Right lobe of liver (tissue), 6 donors: ENCODE results near the gene MCTP1. TPM values are rescaled to one million over a fixed set of nuclear protein-coding genes. Genes with fewer than 3 reads are reported as not detected.

Experiments used
- ATAC-seq, 4 donors: fragments of 200-7000 bp; cut with Tn5 transposase; one replicate each; pipeline ENCODE4 v1.9.1; 2020; ENCODE audit warnings: mild to moderate bottlenecking in 4 of 4, moderate library complexity in 4 of 4
- DNase-seq, 3 donors: peaks; one replicate each; pipeline ENCODE4 v3.0.0-alpha.2; 2020
- H3K27ac ChIP-seq, 3 donors: fragments of 200-600 bp; one replicate each; pipeline ENCODE4 v1.8.0; 2022
- H3K27me3 ChIP-seq, 2 donors: fragments of 200-600 bp; one replicate each; pipeline ENCODE4 v1.8.0; 2022
- H3K36me3 ChIP-seq, 4 donors: fragments of 200-600 bp; sonication (generic) in 1 of 4; one replicate each; pipeline versions ENCODE4 v1.5.1 to v1.8.0; 2017 to 2022; ENCODE audit warnings: control low read depth in 1 of 4
- H3K4me1 ChIP-seq, 4 donors: fragments of 200-600 bp; sonication (generic) in 1 of 4; one replicate each; pipeline versions ENCODE4 v1.5.1 to v1.8.0; 2017 to 2022; ENCODE audit warnings: control low read depth in 1 of 4
- H3K4me3 ChIP-seq, 3 donors: fragments of 200-600 bp; one replicate each; pipeline ENCODE4 v1.8.0; 2022
- H3K9me3 ChIP-seq, 4 donors: fragments of 200-600 bp; sonication (generic) in 1 of 4; one replicate each; pipeline versions ENCODE4 v1.5.1 to v1.8.0; 2017 to 2022; ENCODE audit warnings: control low read depth in 1 of 4
- POLR2A ChIP-seq: fragments of 450-650 bp; IDR thresholded peaks from one replicate; pipeline ENCODE4 v1.6.1; 2017; ENCODE audit warnings: antibody characterized with exemption, mild to moderate bottlenecking
- WGBS: methylation state at CpG from one replicate; pipeline ENCODE4 v1.1.6; 2018; ENCODE audit warnings: low coverage, low lambda C conversion rate; ENCODE audit not compliant: insufficient coverage; ENCODE audit errors: missing lambda C conversion rate; 5-methylcytosine and 5-hydroxymethylcytosine counted together
- intact Hi-C, 2 donors: fragments of 100-400 bp; cut with DNase I; formaldehyde crosslinking; loops; one replicate each; pipeline versions ENCODE4 v1.11.2 to v1.14.1; 2022
- total RNA-seq, 6 experiments: library from RNA; depleted of rRNA in 2 of 6; stranded (reverse); fragments of >200 nt in 2 of 6; fragmentation: NEBNext Ultra II Directional in 3 of 6; extraction: Animal tissue kit (Norgen Biotek cat#: 25700) in 3 of 6; gene quantifications; one replicate each; pipeline versions ENCODE4 v1.1.0 to v1.2.4, GENCODE V29; 2016 to 2023
- TF ChIP-seq, protein P1 (sequence below), 4 donors: fragments of 200-600 bp in 3 of 4; fragments of 450-650 bp in 1 of 4; IDR thresholded peaks; one replicate each; pipeline versions ENCODE4 v1.5.1 to v1.8.0; 2016 to 2022; ENCODE audit warnings: antibody characterized with exemption in 4 of 4, mild to moderate bottlenecking in 2 of 4
- donor health status: DM: no; HTN: yes; CAD: no.
- donor health status: DM: no; HTN: no; CAD: no.
- donor health status: DM: no; HTN: no; CAD: no.
- donor health status: DM: no; HTN: yes; CAD: no.
- donor health status: DM: no; HTN: yes; CAD: no.

MCTP1 gene
- total RNA-seq, 6 experiments from 2014 or later, result 1.2 to 5.9 (median 3.5) TPM

DNA sequence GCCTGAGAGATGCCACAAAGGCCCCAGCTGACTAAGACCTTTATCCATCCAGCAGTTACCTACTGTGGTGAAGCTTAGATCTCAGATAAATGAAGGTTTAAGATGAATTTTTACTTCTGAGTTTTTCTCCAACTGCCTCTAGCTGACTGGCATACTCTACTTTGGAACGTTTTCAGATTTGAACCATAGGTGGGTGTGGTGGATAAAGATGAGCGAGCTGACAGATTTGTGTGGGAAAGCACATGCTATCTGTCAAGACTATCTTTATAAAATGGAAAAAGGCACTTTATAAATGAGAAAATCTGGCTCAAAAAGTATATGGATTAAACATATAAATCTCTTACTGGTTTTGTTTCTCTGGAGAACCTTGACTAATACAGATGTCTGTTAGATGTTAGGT, 160.8 kb downstream of the MCTP1 start:
- ATAC-seq (no peak), DNase-seq (no peak)
- TF ChIP-seq, protein P1, sequence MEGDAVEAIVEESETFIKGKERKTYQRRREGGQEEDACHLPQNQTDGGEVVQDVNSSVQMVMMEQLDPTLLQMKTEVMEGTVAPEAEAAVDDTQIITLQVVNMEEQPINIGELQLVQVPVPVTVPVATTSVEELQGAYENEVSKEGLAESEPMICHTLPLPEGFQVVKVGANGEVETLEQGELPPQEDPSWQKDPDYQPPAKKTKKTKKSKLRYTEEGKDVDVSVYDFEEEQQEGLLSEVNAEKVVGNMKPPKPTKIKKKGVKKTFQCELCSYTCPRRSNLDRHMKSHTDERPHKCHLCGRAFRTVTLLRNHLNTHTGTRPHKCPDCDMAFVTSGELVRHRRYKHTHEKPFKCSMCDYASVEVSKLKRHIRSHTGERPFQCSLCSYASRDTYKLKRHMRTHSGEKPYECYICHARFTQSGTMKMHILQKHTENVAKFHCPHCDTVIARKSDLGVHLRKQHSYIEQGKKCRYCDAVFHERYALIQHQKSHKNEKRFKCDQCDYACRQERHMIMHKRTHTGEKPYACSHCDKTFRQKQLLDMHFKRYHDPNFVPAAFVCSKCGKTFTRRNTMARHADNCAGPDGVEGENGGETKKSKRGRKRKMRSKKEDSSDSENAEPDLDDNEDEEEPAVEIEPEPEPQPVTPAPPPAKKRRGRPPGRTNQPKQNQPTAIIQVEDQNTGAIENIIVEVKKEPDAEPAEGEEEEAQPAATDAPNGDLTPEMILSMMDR (IDR thresholded peaks at IDR 0.05), result no peak
- no peak for TF ChIP-seq POLR2A
- no peak overlapping the region for H3K4me3 ChIP-seq
- no peaks in the 10 kb centered on the region for H3K27me3 ChIP-seq
- no peaks in the 10 kb centered on the region for H3K9me3 ChIP-seq
- no peaks in the 10 kb centered on the region for H3K4me1 ChIP-seq
- no peaks in the 10 kb centered on the region for H3K36me3 ChIP-seq
- WGBS, result 67% methylated on average over 2 of the region's 2 CpGs
- intact Hi-C loops, result no loop called here
- H3K27ac ChIP-seq, result no peak overlapping the region

DNA sequence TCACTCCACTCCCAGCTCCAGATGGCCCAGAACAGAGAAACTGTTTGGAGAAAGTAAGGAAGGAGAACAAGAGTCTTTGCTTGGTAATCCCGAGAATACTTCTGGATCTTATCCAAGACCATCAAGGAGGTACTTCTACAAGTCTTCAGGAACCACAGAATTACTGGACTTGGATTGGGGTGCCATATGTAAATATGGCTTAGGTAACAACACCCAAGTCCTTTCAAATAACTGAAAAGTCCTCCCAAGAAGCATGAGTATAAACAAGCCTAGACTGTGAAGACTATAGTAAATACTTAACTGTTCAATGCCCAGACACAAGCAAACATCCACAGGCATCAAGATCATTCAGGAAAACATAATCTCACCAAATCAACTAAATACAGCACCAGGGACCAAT, 170.0 kb downstream of the MCTP1 start:
- H3K27ac ChIP-seq, result no peak overlapping the region
- no peaks in the 10 kb centered on the region for H3K27me3 ChIP-seq
- DNase-seq (no peak), ATAC-seq (no peak)
- no peaks in the 10 kb centered on the region for H3K36me3 ChIP-seq
- intact Hi-C loops, result no loop called here
- 29% methylated on average over 1 of the region's 1 CpG for WGBS
- H3K9me3 ChIP-seq, result no peaks in the 10 kb centered on the region
- TF ChIP-seq, protein P1 (IDR thresholded peaks at IDR 0.05), result no peak
- TF ChIP-seq POLR2A, result no peak
- no peak overlapping the region for H3K4me3 ChIP-seq
- H3K4me1 ChIP-seq, result no peaks in the 10 kb centered on the region

DNA sequence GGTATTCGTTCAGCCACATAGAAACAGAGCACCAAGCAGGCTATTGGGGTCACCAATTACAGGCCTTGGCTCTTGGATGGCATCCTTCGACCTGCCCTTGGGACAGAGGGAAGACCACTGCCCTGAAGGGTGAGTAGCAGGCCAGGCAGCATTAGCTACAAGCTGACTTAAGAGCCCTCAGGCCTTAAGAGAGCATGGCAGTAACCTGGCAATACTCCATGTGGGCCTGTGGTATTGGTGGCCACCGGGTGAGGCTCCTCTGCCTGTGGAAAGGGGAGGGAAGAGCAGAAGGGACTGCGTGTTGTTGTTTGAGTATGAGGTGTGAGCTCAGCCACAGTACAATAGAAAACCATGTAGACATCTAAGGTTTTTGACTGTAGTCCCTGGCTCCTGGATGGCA, 170.6 kb downstream of the MCTP1 start:
- intact Hi-C loops, result no loop called here
- no peak for TF ChIP-seq POLR2A
- TF ChIP-seq, protein P1 (IDR thresholded peaks at IDR 0.05), result no peak
- H3K27ac ChIP-seq, result no peak overlapping the region
- H3K36me3 ChIP-seq, result no peaks in the 10 kb centered on the region
- no peak for ATAC-seq
- WGBS, result 43% methylated on average over 1 of the region's 4 CpGs
- no peak for DNase-seq
- H3K4me3 ChIP-seq, result no peak overlapping the region
- no peaks in the 10 kb centered on the region for H3K4me1 ChIP-seq
- no peaks in the 10 kb centered on the region for H3K9me3 ChIP-seq
- no peaks in the 10 kb centered on the region for H3K27me3 ChIP-seq

DNA sequence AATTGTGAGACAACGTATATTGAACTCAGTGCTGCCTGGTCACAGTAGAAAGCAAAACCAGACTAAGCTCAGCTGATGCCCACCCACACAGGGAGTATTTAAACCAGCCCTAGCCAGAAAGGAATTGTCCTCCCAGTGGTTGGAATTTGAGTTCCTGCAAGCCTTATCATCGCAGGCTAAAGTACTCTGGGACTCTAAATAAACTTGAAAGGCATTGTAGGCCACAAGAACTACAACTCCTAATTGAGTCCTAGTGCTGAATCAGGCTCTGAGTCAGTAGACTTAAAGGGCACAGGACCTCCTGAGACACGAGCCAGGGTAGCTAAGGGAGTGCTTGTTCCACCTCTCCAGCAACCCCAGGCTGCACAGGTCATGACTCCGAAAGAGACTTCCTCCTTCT, 171.4 kb downstream of the MCTP1 start:
- H3K36me3 ChIP-seq, result no peaks in the 10 kb centered on the region
- no peak for TF ChIP-seq POLR2A
- TF ChIP-seq, protein P1 (IDR thresholded peaks at IDR 0.05), result no peak
- no peak overlapping the region for H3K4me3 ChIP-seq
- H3K9me3 ChIP-seq, result no peaks in the 10 kb centered on the region
- H3K27ac ChIP-seq, result no peak overlapping the region
- no peaks in the 10 kb centered on the region for H3K4me1 ChIP-seq
- 27% methylated on average over 1 of the region's 4 CpGs for WGBS
- DNase-seq (no peak), ATAC-seq (no peak)
- intact Hi-C loops, result no loop called here
- H3K27me3 ChIP-seq, result no peaks in the 10 kb centered on the region

DNA sequence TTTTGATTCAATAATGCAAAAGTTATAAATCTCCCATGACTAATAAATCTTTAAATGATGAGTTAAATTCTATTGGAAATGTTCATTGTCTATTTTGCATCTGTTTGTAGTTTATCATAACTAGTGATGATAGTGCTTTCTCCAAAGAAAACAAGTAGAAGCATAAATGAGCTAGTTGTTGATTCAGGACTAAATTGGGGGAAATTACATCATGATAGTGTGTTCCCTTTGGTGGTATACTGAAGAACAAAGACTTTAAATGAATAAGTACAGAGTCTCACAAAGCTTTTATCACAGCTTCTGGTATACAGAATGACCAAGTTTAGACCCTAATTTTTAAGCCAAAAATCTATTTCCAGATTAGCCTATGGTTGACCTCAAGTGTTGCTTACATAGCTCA, 173.8 kb downstream of the MCTP1 start:
- TF ChIP-seq POLR2A, result no peak
- TF ChIP-seq, protein P1 (IDR thresholded peaks at IDR 0.05), result no peak
- H3K9me3 ChIP-seq, result no peaks in the 10 kb centered on the region
- DNase-seq (no peak), ATAC-seq (no peak)
- H3K27ac ChIP-seq, result no peak overlapping the region
- no peaks in the 10 kb centered on the region for H3K27me3 ChIP-seq
- no peak overlapping the region for H3K4me3 ChIP-seq
- intact Hi-C loops, result no loop called here
- no peaks in the 10 kb centered on the region for H3K36me3 ChIP-seq
- no peaks in the 10 kb centered on the region for H3K4me1 ChIP-seq
